Parathyroid adenoma (tissue), 2 donors: Measurements from ENCODE around the gene IGFBP2.

ENCODE experiments used
- H2AFZ ChIP-seq: fragments of 300-600 bp; sonication (generic); one replicate; pipeline ENCODE4 v1.7.0; 2017; ENCODE audit warnings: antibody characterized with exemption, mild to moderate bottlenecking
- H3K27ac ChIP-seq: fragments of 300-600 bp; sonication (generic); one replicate; pipeline ENCODE4 v1.7.0; 2017
- H3K27me3 ChIP-seq: fragments of 300-600 bp; sonication (generic); one replicate; pipeline ENCODE4 v1.7.0; 2017; ENCODE audit warnings: low read length; ENCODE audit not compliant: control insufficient read depth, insufficient read depth
- H3K36me3 ChIP-seq: fragments of 300-600 bp; sonication (generic); one replicate; pipeline ENCODE4 v1.7.0; 2017; ENCODE audit warnings: low read length; ENCODE audit not compliant: control insufficient read depth, insufficient read depth
- H3K4me1 ChIP-seq: fragments of 300-600 bp; sonication (generic); one replicate; pipeline ENCODE4 v1.7.0; 2017; ENCODE audit warnings: control low read depth
- H3K4me2 ChIP-seq: fragments of 300-600 bp; sonication (generic); one replicate; pipeline ENCODE4 v1.7.0; 2017; ENCODE audit warnings: low read length
- H3K4me3 ChIP-seq: fragments of 300-600 bp; sonication (generic); one replicate; pipeline ENCODE4 v1.7.0; 2017; ENCODE audit warnings: low read depth, low read length
- H3K79me2 ChIP-seq: fragments of 300-600 bp; sonication (generic); one replicate; pipeline ENCODE4 v1.7.0; 2017; ENCODE audit warnings: control low read depth
- H3K9ac ChIP-seq: fragments of 300-600 bp; sonication (generic); one replicate; pipeline ENCODE4 v1.7.0; 2017; ENCODE audit warnings: mild to moderate bottlenecking
- H3K9me3 ChIP-seq: fragments of 300-600 bp; sonication (generic); one replicate; pipeline ENCODE4 v1.7.0; 2017; ENCODE audit warnings: low read length; ENCODE audit not compliant: control insufficient read depth
- CTCF ChIP-seq: fragments of 300-600 bp; sonication (generic); IDR thresholded peaks from one replicate; pipeline ENCODE4 v1.7.0; 2017; ENCODE audit warnings: antibody characterized with exemption, mild to moderate bottlenecking
- donor health status: primary hyperparathyroidism.

IGFBP2 gene

GRCh38 chr2:216603884-216604245 is 29.4 kb upstream of the IGFBP2 start:
- no peaks in the 10 kb centered on the region for H3K27me3 ChIP-seq

DNA sequence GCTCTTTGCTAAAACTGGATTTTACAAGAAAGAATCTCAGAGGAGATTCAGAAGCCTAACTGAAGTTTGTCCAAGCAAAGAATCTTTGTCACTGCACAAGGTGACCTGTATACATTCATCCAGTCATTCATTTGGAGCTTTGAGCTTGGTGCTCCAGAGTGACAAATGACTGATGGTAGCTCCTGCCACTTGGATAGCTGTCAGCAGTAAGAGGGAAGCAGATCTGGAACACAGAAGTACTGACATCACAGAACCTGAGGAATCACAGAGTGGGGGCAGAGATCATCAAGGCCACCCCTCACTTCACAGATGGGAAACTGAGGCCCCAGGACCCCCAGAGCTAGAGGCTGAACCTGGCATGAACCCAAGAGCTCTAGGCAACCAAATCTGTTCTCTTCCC is 28.8 kb upstream of the IGFBP2 start:
- Histone ChIP-seq H3K4me2 (no peak overlapping the region), H2AFZ (no peak overlapping the region), H3K9me3 (no peaks in the 10 kb centered on the region), H3K79me2 (no peaks in the 10 kb centered on the region), H3K36me3 (no peaks in the 10 kb centered on the region), H3K9ac (no peak overlapping the region), H3K27me3 (no peaks in the 10 kb centered on the region), H3K4me1 (no peaks in the 10 kb centered on the region), H3K4me3 (no peak overlapping the region), H3K27ac (no peak overlapping the region)
- no peak for TF ChIP-seq CTCF

More at GRCh38 chr2:216603884-216604245, 29.4 kb upstream of the IGFBP2 start:
- H3K9ac ChIP-seq: no peak overlapping the region
- no peaks in the 10 kb centered on the region for H3K4me1 ChIP-seq
- H3K79me2 ChIP-seq: no peaks in the 10 kb centered on the region
- no peak overlapping the region for H3K27ac ChIP-seq
- H3K4me3 ChIP-seq: no peak overlapping the region
- H3K9me3 ChIP-seq: no peaks in the 10 kb centered on the region
- no peaks in the 10 kb centered on the region for H3K36me3 ChIP-seq
- no peak for TF ChIP-seq CTCF
- no peak overlapping the region for H2AFZ ChIP-seq
- H3K4me2 ChIP-seq: no peak overlapping the region

- no peak overlapping the region for H3K27ac ChIP-seq
- no peaks in the 10 kb centered on the region for H3K27me3 ChIP-seq
- no peaks in the 10 kb centered on the region for H3K4me1 ChIP-seq
- H3K9me3 ChIP-seq: no peaks in the 10 kb centered on the region
- H3K36me3 ChIP-seq: no peaks in the 10 kb centered on the region
- no peak overlapping the region for H2AFZ ChIP-seq
- TF ChIP-seq CTCF: no peak
- no peak overlapping the region for H3K9ac ChIP-seq
- no peak overlapping the region for H3K4me2 ChIP-seq
- H3K79me2 ChIP-seq: no peaks in the 10 kb centered on the region
- no peak overlapping the region for H3K4me3 ChIP-seq
Observed at GRCh38 chr2:216606551-216607276, 26.5 kb upstream of the IGFBP2 start.

DNA sequence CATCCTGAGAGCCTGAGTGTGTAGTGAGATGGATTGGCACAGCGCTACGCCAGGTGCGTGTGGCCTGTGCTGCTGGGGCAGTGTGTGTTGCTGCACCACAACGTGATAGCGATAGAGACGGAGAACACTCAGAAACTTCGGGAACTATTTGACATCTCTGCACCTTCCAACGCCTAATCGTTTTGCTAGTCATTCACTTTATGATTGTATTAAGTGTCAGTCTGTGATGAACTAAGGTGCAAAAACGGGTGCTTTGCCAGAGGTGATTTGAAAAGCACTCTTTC is 26.0 kb upstream of the IGFBP2 start:
- no peak overlapping the region for H3K27ac ChIP-seq
- H3K9me3 ChIP-seq: no peaks in the 10 kb centered on the region

More for the DNA sequence above, 26.0 kb upstream of the IGFBP2 start:
- no peak overlapping the region for H2AFZ ChIP-seq
- H3K79me2 ChIP-seq: no peaks in the 10 kb centered on the region
- no peaks in the 10 kb centered on the region for H3K36me3 ChIP-seq
- no peak overlapping the region for H3K9ac ChIP-seq
- no peak for TF ChIP-seq CTCF
- no peaks in the 10 kb centered on the region for H3K4me1 ChIP-seq
- no peak overlapping the region for H3K4me3 ChIP-seq
- H3K27me3 ChIP-seq: no peaks in the 10 kb centered on the region
- H3K4me2 ChIP-seq: no peak overlapping the region
